Testis (tissue), 3 donors: ENCODE measurements around the gene IMMP2L. TPM values are rescaled to one million over a fixed set of nuclear protein-coding genes. Genes with fewer than 3 reads are reported as not detected.

Experiments
- DNase-seq: peaks from one replicate; pipeline ENCODE4 v3.0.0-alpha.2; 2019
- H3K27ac ChIP-seq, 2 donors: fragments of 200-600 bp; sonication (generic); one replicate each; pipeline ENCODE4 v1.5.1; 2019
- H3K27me3 ChIP-seq: fragments of 200-600 bp; sonication (generic); one replicate; pipeline ENCODE4 v1.5.1; 2019
- H3K36me3 ChIP-seq: fragments of 200-600 bp; sonication (generic); one replicate; pipeline ENCODE4 v1.5.1; 2017; ENCODE audit warnings: low read depth; ENCODE audit errors: missing control alignments
- H3K4me1 ChIP-seq: fragments of 200-600 bp; sonication (generic); one replicate; pipeline ENCODE4 v1.5.1; 2019
- H3K4me3 ChIP-seq, 2 donors: fragments of 200-600 bp; sonication (generic); one replicate each; pipeline ENCODE4 v1.5.1; 2017 to 2019
- H3K9me3 ChIP-seq: fragments of 200-600 bp; sonication (generic); one replicate; pipeline ENCODE4 v1.5.1; 2017
- CTCF ChIP-seq, 3 experiments: fragments of 450-650 bp in 2 of 3; fragments of 200-600 bp in 1 of 3; sonication (generic) in 1 of 3; IDR thresholded peaks; one replicate each; pipeline ENCODE4 v1.5.1; 2016 to 2019; ENCODE audit warnings: antibody characterized with exemption in 3 of 3, mild to moderate bottlenecking in 2 of 3, moderate library complexity in 1 of 3
- POLR2A ChIP-seq: fragments of 450-650 bp; IDR thresholded peaks from one replicate; pipeline ENCODE4 v1.6.1; 2017; ENCODE audit warnings: antibody characterized with exemption, mild to moderate bottlenecking, moderate library complexity
- WGBS, 2 donors: methylation state at CpG; one replicate each; pipeline ENCODE4 v1.1.5; 2018; 5-methylcytosine and 5-hydroxymethylcytosine counted together
- intact Hi-C: fragments of 100-400 bp; cut with DNase I; formaldehyde crosslinking; loops from one replicate; pipeline ENCODE4 v1.15.1; 2023; ENCODE audit warnings: low total_unique reads
- polyA plus RNA-seq: library from polyadenylated mRNA; stranded (reverse); fragments of 350-450 nt; fragmentation: Illumina TruSeq; extraction: RNeasy Lipid Tissue Mini Kit (QIAGEN cat#74804); gene quantifications from one replicate; pipeline ENCODE4 v1.2.3, GENCODE V29; 2014; ENCODE audit warnings: low read depth, low replicate concordance; ENCODE audit not compliant: insufficient read depth
- total RNA-seq, 2 donors: library from RNA; depleted of rRNA; stranded (reverse); fragments of >200 nt; gene quantifications; one replicate each; pipeline ENCODE4 v1.2.3, GENCODE V29; 2016

The IMMP2L gene
- total and polyA plus RNA-seq, 3 donors from 2014 or later = 10.7 to 12.4 (median 11.2) TPM

GRCh38 chr7:110704225-110704624 is 858.1 kb downstream of the IMMP2L start:
- no peaks in the 10 kb centered on the region for H3K27me3 ChIP-seq
- no peak overlapping the region for H3K4me3 ChIP-seq
- no peak overlapping the region for H3K27ac ChIP-seq
- WGBS, 2 donors = 94 to 99% methylated on average over 2 of the region's 2 CpGs
- no peak for DNase-seq
- no peaks in the 10 kb centered on the region for H3K9me3 ChIP-seq
- H3K4me1 ChIP-seq = no peaks in the 10 kb centered on the region
- no peaks in the 10 kb centered on the region for H3K36me3 ChIP-seq
- TF ChIP-seq CTCF (IDR thresholded peaks at IDR 0.05) (no peak), POLR2A (no peak)
- intact Hi-C loops = no loop called here

- Histone ChIP-seq H3K9me3 (no peaks in the 10 kb centered on the region), H3K4me1 (no peaks in the 10 kb centered on the region), H3K27ac (no peak overlapping the region), H3K36me3 (no peaks in the 10 kb centered on the region), H3K27me3 (no peaks in the 10 kb centered on the region), H3K4me3 (no peak overlapping the region)
- TF ChIP-seq POLR2A (no peak), CTCF (IDR thresholded peaks at IDR 0.05) (no peak)
- 87 to 89% methylated on average over 3 of the region's 3 CpGs for WGBS, 2 donors
- intact Hi-C loops = no loop called here
- DNase-seq = no peak
Observed at GRCh38 chr7:110698576-110698975, 863.7 kb downstream of the IMMP2L start.

GRCh38 chr7:110693344-110693743 is 868.9 kb downstream of the IMMP2L start:
- DNase-seq = no peak
- intact Hi-C loops = no loop called here
- Histone ChIP-seq H3K4me3 (no peak overlapping the region), H3K27ac (no peak overlapping the region), H3K36me3 (no peaks in the 10 kb centered on the region), H3K4me1 (no peaks in the 10 kb centered on the region), H3K9me3 (no peaks in the 10 kb centered on the region), H3K27me3 (no peaks in the 10 kb centered on the region)
- no peak for TF ChIP-seq CTCF (IDR thresholded peaks at IDR 0.05)

- 78 to 91% methylated on average over 2 of the region's 2 CpGs for WGBS, 2 donors
- no peak for TF ChIP-seq CTCF (IDR thresholded peaks at IDR 0.05)
- intact Hi-C loops = no loop called here
- no peak for DNase-seq
- Histone ChIP-seq H3K27ac (no peak overlapping the region), H3K27me3 (no peaks in the 10 kb centered on the region), H3K36me3 (no peaks in the 10 kb centered on the region), H3K4me3 (no peak overlapping the region), H3K4me1 (no peaks in the 10 kb centered on the region), H3K9me3 (no peaks in the 10 kb centered on the region)
Observed at GRCh38 chr7:110688908-110689307, 873.4 kb downstream of the IMMP2L start.

- intact Hi-C loops = no loop called here
- Histone ChIP-seq H3K27ac (no peak overlapping the region), H3K4me1 (no peaks in the 10 kb centered on the region), H3K9me3 (no peaks in the 10 kb centered on the region), H3K27me3 (no peaks in the 10 kb centered on the region), H3K36me3 (no peaks in the 10 kb centered on the region), H3K4me3 (no peak overlapping the region)
- no peak for DNase-seq
- TF ChIP-seq POLR2A (no peak), CTCF (IDR thresholded peaks at IDR 0.05) (no peak)
Observed at GRCh38 chr7:110685899-110686298, 876.4 kb downstream of the IMMP2L start.
